Type B pancreatic cell (in vitro differentiated cells): ENCODE measurements around the gene NYNRIN. TPM values are rescaled to one million over a fixed set of nuclear protein-coding genes. Genes with fewer than 3 reads are reported as not detected.
A peak's percentile ranks its signal among the peaks of the same experiment; 100 is the strongest.
"Not testable (repeated sequence)": the region's sequence is repeated elsewhere in the genome, so short reads cannot be mapped to it uniquely, and the experiment has no call there.

Experiments
- DNase-seq: peaks from one replicate; pipeline ENCODE4 v3.0.0; 2021; ENCODE audit warnings: mixed read lengths; ENCODE audit not compliant: unreplicated experiment; ENCODE audit errors: extremely low spot score
- H3K27ac Mint-ChIP-seq: 2 replicates; pipeline ENCODE4 v1.8.0; 2021; ENCODE audit warnings: mild to moderate bottlenecking, mixed read lengths
- H3K27me3 Mint-ChIP-seq: 2 replicates; pipeline ENCODE4 v1.8.0; 2021; ENCODE audit warnings: mixed read lengths
- H3K36me3 Mint-ChIP-seq: 2 replicates; pipeline ENCODE4 v1.8.0; 2021; ENCODE audit warnings: mixed read lengths
- H3K4me1 Mint-ChIP-seq: one replicate; pipeline ENCODE4 v1.8.0; 2021; ENCODE audit warnings: mixed read lengths; ENCODE audit not compliant: unreplicated experiment
- H3K4me3 Mint-ChIP-seq: 2 replicates; pipeline ENCODE4 v1.8.0; 2021; ENCODE audit warnings: mild to moderate bottlenecking, mixed read lengths
- H3K9me3 Mint-ChIP-seq: 2 replicates; pipeline ENCODE4 v1.8.0; 2021; ENCODE audit warnings: mixed read lengths
- CTCF ChIP-seq: fragments of 200-600 bp; sonication (generic); conservative IDR thresholded peaks from 2 replicates; pipeline ENCODE4 v1.5.0; 2021; ENCODE audit warnings: antibody characterized with exemption, mild to moderate bottlenecking
- total RNA-seq: library from RNA; stranded (reverse); gene quantifications from 2 replicates; pipeline ENCODE4 v1.2.1, GENCODE V29; 2021; ENCODE audit warnings: low replicate concordance

Gene NYNRIN
- total RNA-seq, 1 donor from 2014 or later: 79.2 TPM

GRCh38 chr14:24441904-24442239 lies 43.1 kb downstream of the NYNRIN start:
- no peaks in the 10 kb centered on the region for H3K27me3 Mint-ChIP-seq
- no peak for DNase-seq
- H3K4me3 Mint-ChIP-seq: peak overlapping the region; percentile 97
- H3K27ac Mint-ChIP-seq: peak overlapping the region; percentile 98
- no peaks in the 10 kb centered on the region for H3K9me3 Mint-ChIP-seq
- H3K36me3 Mint-ChIP-seq: peaks cover 4% of the 10 kb centered on the region
- peak; percentile 14 for TF ChIP-seq CTCF
- peaks cover 15% of the 10 kb centered on the region for H3K4me1 Mint-ChIP-seq

GRCh38 chr14:24442240-24443052 lies 43.6 kb downstream of the NYNRIN start, which contains the start of gene SDR39U1:
Gene SDR39U1, minus strand, starts transcription at chr14:24442776. Its CDS starts 7 bp downstream, at chr14:24442769.
- H3K4me1 Mint-ChIP-seq: peaks cover 14% of the 10 kb centered on the region
- no peaks in the 10 kb centered on the region for H3K9me3 Mint-ChIP-seq
- peak within 1 kb of the TSS; percentile 97 for H3K4me3 Mint-ChIP-seq
- no peaks in the 10 kb centered on the region for H3K27me3 Mint-ChIP-seq
- peaks cover 3% of the 10 kb centered on the region for H3K36me3 Mint-ChIP-seq
- TF ChIP-seq CTCF: peak; percentile 20
- DNase-seq: peak; percentile 95
- peak within 1 kb of the TSS; percentile 98 for H3K27ac Mint-ChIP-seq

- Mint-ChIP-seq H3K4me3 (peak overlapping the region; percentile 97), H3K4me1 (peaks cover 12% of the 10 kb centered on the region), H3K27me3 (no peaks in the 10 kb centered on the region), H3K27ac (peak overlapping the region; percentile 98), H3K36me3 (peaks cover 3% of the 10 kb centered on the region), H3K9me3 (no peaks in the 10 kb centered on the region)
- DNase-seq: no peak
- no peak for TF ChIP-seq CTCF
Observed at GRCh38 chr14:24443053-24443665, 44.4 kb downstream of the NYNRIN start.

DNA sequence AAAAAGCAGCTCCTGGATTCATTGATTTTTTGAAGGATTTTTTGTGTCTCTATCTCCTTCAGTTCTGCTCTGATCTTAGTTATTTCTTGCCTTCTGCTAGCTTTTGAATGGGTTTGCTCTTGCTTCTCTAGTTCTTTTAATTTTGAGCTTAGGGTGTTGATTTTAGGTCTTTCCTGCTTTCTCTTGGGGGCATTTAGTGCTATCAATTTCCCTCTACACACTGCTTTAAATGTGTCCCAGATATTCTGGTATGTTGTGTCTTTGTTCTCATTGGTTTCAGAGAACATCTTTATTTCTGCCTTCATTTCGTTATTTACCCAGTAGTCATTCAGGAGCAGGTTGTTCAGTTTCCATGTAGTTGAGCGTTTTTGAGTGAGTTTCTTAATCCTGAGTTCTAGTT lies 52.0 kb downstream of the NYNRIN start:
- not testable (repeated sequence) for H3K4me1 Mint-ChIP-seq, DNase-seq, H3K4me3 Mint-ChIP-seq, H3K27me3 Mint-ChIP-seq, H3K9me3 Mint-ChIP-seq, H3K27ac Mint-ChIP-seq
- H3K36me3 Mint-ChIP-seq: peaks cover 26% of the 10 kb centered on the region

DNA sequence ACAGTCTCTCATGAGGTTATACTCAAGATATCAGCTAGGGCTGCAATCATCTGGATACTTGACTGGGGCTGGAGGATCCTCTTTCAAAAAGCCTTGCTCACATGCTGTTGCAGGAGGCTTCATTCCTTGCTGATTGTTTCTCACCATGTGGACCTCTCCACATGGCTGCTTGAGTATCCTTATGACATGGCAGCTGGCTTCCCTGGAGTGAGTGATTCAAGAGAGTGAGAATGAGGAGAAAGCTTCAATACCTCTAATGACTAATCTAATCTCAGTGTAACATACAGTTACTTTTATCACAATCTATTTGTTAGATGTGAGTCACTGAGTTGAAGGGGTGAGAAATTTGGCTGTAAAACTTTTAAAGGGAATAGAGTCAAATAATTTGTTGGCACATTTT lies 58.2 kb downstream of the NYNRIN start:
- DNase-seq: no peak
- Mint-ChIP-seq H3K27ac (no peak overlapping the region), H3K27me3 (no peaks in the 10 kb centered on the region), H3K4me3 (no peak overlapping the region), H3K4me1 (no peaks in the 10 kb centered on the region), H3K9me3 (peaks cover 6% of the 10 kb centered on the region), H3K36me3 (peaks cover 18% of the 10 kb centered on the region)
- TF ChIP-seq CTCF: no peak

DNA sequence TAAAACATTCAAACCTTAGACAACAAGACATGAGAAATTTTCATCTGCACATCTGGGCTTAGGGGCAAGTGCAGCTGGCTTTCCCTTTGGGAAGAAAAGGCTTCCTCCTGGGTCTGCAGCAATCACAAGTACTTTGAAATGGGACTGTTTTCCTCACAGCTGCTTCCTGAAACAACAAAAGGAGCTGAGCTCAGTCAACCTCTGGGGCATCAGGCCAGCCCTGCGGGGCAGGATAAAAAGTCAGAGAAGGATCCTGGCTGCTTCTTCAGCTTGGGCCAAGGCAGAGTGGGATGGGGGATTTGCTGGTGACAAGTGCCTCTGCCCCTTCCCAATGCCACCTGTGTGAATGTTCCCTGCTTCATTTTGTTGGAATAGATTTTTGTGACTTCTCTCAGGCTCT lies 59.9 kb downstream of the NYNRIN start:
- H3K27ac Mint-ChIP-seq: no peak overlapping the region
- peaks cover 5% of the 10 kb centered on the region for H3K9me3 Mint-ChIP-seq
- peaks cover 10% of the 10 kb centered on the region for H3K36me3 Mint-ChIP-seq
- no peak for TF ChIP-seq CTCF
- H3K4me3 Mint-ChIP-seq: no peak overlapping the region
- DNase-seq: no peak
- H3K27me3 Mint-ChIP-seq: no peaks in the 10 kb centered on the region
- H3K4me1 Mint-ChIP-seq: no peaks in the 10 kb centered on the region
